Measurements from ENCODE around the gene MYPN. TPM values are rescaled to one million over a fixed set of nuclear protein-coding genes. Genes with fewer than 3 reads are reported as not detected.

MYPN gene
- total and polyA plus RNA-seq, 3 donors from 2014 or later = 1.5 to 2.3 (median 1.8) TPM

DNA sequence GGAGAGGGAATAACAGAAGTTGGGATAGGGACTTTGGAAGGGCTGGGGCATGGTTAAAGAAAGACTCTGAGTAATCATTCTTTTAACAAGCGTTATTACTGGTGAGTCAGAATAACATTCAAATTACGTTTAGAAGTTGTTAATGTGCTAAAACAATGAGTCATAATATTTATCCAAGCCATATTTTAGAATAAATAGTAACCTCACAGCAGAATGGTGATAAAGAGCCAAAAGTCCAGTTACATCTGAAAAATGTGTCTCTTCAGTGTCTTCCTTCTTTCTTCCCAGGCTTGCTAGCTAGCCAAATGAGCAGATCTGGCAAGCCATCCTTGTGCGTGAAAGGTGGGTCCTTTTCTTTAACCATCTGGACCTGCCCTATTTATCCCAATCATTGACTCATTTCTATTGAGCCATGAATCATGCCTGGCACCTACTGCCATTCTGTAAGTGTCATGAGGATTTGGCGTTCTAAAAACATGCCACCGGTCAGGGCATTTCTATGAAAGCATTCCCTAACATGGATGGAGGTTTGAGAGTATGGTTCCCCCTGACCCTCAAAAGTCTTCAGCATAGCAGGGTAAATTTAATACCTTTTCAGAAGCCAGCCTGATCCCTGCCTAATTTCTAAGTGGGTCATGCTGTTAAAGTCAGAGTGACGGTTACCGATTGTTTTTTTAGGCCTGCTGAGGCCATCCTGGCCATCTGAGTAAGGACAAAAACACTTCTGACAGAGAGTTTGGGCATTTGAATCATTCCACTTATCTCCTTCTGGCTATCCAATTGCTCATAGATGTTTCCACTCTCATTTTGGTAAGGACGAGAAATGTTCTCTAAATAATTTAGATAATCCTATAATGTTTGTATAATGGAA is 26.9 kb downstream of the MYPN start:
- TF ChIP-seq, protein P1, sequence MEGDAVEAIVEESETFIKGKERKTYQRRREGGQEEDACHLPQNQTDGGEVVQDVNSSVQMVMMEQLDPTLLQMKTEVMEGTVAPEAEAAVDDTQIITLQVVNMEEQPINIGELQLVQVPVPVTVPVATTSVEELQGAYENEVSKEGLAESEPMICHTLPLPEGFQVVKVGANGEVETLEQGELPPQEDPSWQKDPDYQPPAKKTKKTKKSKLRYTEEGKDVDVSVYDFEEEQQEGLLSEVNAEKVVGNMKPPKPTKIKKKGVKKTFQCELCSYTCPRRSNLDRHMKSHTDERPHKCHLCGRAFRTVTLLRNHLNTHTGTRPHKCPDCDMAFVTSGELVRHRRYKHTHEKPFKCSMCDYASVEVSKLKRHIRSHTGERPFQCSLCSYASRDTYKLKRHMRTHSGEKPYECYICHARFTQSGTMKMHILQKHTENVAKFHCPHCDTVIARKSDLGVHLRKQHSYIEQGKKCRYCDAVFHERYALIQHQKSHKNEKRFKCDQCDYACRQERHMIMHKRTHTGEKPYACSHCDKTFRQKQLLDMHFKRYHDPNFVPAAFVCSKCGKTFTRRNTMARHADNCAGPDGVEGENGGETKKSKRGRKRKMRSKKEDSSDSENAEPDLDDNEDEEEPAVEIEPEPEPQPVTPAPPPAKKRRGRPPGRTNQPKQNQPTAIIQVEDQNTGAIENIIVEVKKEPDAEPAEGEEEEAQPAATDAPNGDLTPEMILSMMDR (IDR thresholded peaks at IDR 0.05) = no peak
- no peak for TF ChIP-seq POLR2A (IDR thresholded peaks at IDR 0.05)
- Histone ChIP-seq H3K4me3 (no peak overlapping the region), H3K9me3 (no peaks in the 10 kb centered on the region), H3K36me3 (ENCODE audit: low read depth, missing control alignments) (no peaks in the 10 kb centered on the region), H3K4me1 (peaks cover 2% of the 10 kb centered on the region), H3K27me3 (no peaks in the 10 kb centered on the region), H3K27ac (no peak overlapping the region)
- intact Hi-C loops (cut with DNase I; ENCODE audit: low total_unique reads) = no loop called here
- 73 to 75% methylated on average over 8 of the region's 8 CpGs for whole genome bisulfite sequencing, 2 donors
- no peak for DNase-seq

DNA sequence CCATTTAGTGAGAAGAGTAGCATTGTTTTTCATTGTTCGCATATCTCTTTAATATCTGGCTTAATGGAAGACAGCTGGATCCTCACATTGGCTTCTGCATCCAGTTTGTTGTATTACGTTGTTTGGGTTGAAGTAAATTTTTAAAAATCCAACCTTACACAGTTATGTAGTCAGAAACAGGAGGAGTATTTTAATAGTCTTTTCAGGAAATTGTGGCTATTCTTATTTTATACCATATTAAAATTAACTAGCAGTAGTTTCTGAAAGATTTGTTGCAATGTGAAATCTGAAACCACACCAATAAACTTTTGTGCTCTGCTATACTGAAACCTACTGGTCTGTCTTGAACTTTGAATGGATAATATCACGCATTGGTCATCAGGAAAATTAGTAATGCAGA is 27.9 kb downstream of the MYPN start:
- no peaks in the 10 kb centered on the region for H3K27me3 ChIP-seq
- 95% methylated on average over 3 of the region's 3 CpGs for WGBS, 2 donors
- peaks cover 2% of the 10 kb centered on the region for H3K4me1 ChIP-seq
- intact Hi-C loops (cut with DNase I; ENCODE audit: low total_unique reads) = no loop called here
- H3K4me3 ChIP-seq = no peak overlapping the region
- no peaks in the 10 kb centered on the region for H3K36me3 ChIP-seq (ENCODE audit: low read depth, missing control alignments)
- no peak for DNase-seq
- TF ChIP-seq POLR2A (IDR thresholded peaks at IDR 0.05) = no peak
- TF ChIP-seq, protein P1 (IDR thresholded peaks at IDR 0.05) = no peak
- no peaks in the 10 kb centered on the region for H3K9me3 ChIP-seq
- no peak overlapping the region for H3K27ac ChIP-seq

DNA sequence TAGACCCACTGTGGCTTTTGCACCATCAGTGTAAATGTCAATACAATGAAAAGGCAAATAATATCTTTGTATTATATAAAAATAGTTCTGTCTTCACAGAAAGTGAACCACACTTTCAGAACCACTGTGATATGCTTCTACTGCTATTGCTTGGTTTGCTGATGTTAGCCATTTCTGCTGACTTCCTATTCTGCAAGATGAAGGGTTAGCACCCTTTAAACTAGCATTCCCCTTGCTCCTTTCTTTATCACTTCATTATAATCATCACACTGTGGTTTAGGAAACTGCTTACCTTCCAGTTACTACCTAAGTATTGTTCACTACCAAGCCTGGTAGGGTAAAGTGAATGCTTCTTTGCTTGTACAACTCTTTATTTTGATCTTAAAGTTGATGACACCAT is 29.2 kb downstream of the MYPN start:
- H3K9me3 ChIP-seq = no peaks in the 10 kb centered on the region
- TF ChIP-seq, protein P1 (IDR thresholded peaks at IDR 0.05) = no peak
- no peak for TF ChIP-seq POLR2A (IDR thresholded peaks at IDR 0.05)
- no peak for DNase-seq
- no peaks in the 10 kb centered on the region for H3K4me1 ChIP-seq
- no peaks in the 10 kb centered on the region for H3K36me3 ChIP-seq (ENCODE audit: low read depth, missing control alignments)
- H3K27me3 ChIP-seq = no peaks in the 10 kb centered on the region
- intact Hi-C loops (cut with DNase I; ENCODE audit: low total_unique reads) = no loop called here
- H3K4me3 ChIP-seq = no peak overlapping the region
- H3K27ac ChIP-seq = no peak overlapping the region

DNA sequence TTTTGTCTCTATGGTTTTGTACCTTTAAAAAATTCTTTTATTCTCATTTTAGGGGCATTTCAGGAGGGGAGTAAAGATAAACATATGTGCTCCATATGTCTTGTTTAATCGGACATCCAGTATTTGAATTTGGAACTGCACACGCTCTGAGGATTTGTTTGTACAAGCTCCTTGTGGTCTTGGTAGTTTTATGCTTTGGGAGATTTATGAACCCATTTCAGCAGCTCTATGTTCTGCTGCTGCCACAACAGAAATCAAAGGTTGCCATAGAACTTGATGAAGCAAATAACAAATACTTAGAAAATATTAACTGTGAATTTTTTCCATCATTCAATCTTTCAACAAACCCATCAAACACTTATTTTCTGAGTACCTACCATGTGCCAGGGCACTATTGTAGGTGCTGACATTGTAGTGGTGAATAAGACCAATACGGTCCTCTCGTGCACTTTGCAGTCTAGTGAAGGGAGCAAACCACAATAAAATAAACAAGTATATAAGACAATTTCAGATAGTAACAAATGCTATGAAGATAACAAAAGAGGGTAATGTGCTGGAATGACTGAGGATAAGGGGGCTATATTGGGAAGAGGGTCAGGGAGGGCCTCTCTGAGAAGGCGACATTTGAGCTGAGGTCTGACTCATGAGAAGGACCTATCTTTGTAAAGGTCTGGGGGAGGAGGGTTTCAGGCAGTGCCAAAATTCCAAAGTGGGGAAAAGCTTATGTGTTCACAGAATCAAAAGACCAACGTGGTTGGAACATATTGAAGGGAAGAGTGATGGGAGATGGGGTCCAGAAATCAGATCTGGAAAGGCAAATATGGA is 30.4 kb downstream of the MYPN start:
- no peaks in the 10 kb centered on the region for H3K36me3 ChIP-seq (ENCODE audit: low read depth, missing control alignments)
- H3K27ac ChIP-seq = no peak overlapping the region
- 66 to 80% methylated on average over 6 of the region's 6 CpGs for WGBS, 2 donors
- TF ChIP-seq, protein P1 (IDR thresholded peaks at IDR 0.05) = no peak
- TF ChIP-seq POLR2A (IDR thresholded peaks at IDR 0.05) = no peak
- no peak for DNase-seq
- H3K4me1 ChIP-seq = no peaks in the 10 kb centered on the region
- no peak overlapping the region for H3K4me3 ChIP-seq
- intact Hi-C loops (cut with DNase I; ENCODE audit: low total_unique reads) = no loop called here
- no peaks in the 10 kb centered on the region for H3K9me3 ChIP-seq
- H3K27me3 ChIP-seq = no peaks in the 10 kb centered on the region
